ENCODE data around the gene LGI4.
A peak's percentile ranks its signal among the peaks of the same experiment; 100 is the strongest.

Gene LGI4

DNA sequence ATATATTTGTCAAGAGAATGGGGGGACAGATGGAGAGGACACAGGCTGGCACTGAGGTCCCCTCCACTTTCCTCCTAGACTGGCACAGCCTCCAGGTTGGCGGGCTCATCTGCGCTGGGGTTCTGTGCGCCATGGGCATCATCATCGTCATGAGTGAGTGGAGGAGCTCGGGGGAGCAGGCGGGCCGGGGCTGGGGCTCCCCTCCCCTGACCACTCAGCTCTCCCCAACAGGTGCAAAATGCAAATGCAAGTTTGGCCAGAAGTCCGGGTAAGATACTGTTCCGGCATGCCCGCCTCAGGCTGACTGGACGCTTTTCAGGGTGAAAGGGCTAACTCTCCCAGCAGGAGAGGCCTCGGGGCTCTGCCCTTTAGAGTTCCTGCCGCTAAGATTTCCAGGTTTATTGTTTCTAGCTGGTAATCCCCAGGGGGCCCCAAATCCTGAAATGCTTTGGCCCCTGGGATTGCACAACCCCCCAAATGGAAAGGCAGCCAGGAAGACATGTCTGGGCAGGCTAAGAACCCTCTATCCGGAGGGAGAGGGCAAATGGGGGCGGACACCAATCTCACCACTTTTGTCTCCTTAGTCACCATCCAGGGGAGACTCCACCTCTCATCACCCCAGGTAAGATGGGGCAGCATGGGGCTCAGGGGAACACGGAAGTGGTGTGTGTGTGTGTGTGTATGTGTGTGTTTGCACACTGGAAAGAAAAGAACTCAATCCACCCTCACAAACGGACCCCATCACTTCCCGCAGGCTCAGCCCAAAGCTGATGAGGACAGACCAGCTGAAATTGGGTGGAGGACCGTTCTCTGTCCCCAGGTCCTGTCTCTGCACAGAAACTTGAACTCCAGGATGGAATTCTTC is 11.9 kb downstream of the LGI4 start:
- no peak for DNase-seq

DNA sequence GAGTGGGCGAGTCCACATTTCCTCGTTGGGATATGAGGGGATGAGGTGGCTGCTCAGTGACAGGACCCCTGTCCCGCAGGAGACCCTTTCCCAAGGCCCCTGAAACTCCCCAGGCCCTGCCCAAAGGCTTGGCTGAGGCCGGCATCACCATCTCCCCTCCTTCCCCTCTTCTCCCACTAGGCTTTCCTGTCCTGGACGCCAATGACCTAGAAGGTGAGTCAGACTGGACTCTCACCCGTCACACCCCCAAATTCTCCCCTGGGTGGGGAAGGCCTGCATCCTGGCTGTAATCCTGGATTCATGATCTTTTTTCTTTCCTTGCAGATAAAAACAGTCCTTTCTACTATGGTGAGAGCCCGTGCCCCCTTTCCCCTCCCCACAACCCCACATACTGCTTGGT is 14.0 kb downstream of the LGI4 start:
- DNase-seq: no peak

DNA sequence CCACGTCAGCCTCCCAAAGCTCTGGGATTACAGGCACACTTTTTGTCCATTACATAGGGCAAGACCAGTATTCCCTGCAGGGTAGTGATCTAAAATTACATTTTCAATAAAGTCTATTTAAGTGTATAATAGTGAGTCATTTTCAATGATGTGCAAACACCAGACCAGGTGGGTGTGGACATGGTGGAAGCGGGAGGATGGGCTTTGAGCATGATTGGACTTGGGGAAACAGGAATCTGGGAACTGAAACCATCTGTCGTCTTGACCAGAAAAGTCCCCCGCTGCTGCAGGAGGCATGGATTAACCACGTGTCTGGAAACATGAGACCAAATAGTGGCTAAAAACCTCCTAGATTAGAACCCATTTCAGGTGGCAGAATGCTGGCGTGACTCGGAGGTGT is 14.4 kb downstream of the LGI4 start:
- DNase-seq: peak; percentile 27

DNA sequence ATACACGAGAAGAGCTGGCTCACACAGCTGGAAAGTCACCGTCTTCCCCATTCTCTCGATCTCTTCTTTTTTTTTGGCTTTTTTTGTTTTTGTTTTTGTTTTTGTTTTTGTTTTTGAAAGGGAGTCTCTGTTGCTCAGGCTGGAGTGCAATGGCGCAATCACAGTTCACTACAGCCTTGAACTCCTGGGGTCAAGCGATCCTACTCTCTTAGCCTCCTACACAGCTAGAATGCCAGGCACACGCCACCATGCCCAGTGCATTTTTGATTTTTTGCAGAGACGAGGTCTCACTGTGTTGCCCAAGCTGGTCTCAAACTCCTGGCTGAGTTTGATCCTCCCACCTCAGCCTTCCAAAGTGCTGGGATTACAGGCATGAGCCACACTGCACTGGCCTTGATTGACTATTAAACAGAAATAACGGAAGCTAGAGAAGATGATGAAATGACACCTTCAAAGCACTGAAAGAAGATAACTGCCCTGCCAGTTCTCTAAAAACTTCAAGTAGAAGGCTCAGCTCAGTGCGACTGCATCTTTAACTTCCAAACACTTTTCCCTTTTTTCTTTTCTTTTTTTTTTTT is 15.2 kb downstream of the LGI4 start:
- no peak for DNase-seq

DNA sequence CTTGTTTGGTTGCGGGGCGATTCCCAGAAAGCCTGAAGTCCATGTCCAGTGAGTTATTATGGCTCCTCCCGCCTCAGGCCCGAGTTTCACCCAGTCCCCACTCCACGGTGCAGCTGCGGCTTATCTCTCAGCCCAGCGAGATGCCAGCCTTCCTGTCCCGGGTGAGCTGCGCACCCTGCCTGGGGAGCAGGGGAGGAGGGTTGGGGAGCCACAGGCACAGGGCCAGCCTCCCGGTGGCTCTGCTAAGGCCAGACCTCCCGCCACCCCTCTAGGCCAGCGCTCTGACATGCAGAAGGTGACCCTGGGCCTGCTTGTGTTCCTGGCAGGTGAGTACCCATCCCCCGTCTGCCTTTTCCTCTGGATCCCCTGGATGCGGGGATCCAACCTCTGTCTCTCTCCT is 15.8 kb downstream of the LGI4 start:
- no peak for DNase-seq

DNA sequence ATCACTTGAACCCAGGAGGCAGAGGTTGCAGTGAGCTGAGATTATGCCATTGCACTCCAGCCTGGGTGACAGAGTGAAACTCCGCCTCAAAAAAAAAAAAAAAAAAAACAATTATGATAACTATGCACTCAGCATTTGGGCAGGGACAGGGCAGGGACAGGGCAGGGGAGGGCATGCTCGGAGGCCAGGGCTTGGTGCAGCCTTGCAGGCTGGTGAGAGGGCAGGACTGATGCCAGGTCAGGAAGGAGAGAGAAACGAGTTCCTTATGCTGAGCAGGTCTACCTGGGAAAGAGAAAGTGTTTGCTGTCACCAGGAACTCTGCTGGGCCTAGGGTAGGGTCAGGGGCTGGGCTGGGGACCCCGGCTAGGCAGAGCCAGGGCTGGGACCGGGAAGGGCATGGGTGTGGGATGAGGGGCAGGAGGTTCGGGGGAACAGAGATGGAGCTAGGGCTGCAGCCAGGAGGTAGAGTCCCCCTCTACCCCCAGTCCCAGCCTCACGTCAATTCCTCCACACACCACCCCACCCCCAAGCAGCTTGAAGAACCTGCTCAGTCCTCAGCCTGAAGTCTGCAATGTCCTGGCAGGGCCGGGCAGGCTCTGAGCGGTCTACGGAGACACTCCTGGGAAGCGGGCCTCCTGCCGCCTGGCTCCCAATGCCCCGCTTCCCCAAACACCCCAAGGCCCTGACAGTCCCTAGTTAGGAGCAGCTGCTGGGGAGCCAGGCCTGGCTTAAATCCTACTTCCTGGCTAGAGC is 16.4 kb downstream of the LGI4 start:
- DNase-seq: no peak

DNA sequence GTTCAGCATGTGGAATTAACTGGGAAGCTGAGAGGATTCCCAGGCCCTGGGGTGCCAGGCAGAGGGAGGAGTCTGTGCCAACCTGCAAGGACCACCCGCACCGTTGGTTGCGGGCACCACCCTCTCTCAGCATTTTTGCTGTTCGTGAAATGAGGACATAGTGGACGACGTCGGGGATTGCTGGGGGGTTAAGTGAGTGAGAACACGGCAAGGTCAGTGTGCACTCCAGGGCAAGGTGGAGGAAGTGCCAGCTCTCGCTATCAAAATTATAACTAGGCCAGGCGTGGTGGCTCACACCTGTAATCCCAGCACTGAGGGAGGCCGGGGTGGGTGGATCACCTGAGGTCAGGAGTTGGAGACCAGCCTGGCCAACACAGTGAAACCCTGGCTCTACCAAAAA is 17.1 kb downstream of the LGI4 start:
- no peak for DNase-seq

DNA sequence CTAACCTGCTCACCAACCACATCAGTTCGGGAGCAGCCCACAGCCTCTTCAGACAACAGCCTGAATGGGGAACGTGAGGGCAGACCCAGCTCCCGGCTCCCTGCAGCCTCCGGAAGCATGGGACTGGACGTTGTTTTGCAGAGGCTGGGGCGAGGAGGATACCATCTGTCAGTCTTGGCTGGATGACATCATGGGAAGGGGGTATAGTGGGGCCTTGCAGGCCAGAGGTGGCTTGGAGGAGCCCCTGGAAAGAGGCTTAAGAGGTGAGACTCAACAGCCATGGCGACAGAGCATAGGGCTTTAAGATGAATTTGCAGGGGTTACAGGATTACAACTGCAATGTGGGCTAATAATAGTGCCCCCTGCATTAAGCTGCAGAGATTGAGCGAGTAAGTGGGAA is 17.7 kb downstream of the LGI4 start:
- no peak for DNase-seq

DNA sequence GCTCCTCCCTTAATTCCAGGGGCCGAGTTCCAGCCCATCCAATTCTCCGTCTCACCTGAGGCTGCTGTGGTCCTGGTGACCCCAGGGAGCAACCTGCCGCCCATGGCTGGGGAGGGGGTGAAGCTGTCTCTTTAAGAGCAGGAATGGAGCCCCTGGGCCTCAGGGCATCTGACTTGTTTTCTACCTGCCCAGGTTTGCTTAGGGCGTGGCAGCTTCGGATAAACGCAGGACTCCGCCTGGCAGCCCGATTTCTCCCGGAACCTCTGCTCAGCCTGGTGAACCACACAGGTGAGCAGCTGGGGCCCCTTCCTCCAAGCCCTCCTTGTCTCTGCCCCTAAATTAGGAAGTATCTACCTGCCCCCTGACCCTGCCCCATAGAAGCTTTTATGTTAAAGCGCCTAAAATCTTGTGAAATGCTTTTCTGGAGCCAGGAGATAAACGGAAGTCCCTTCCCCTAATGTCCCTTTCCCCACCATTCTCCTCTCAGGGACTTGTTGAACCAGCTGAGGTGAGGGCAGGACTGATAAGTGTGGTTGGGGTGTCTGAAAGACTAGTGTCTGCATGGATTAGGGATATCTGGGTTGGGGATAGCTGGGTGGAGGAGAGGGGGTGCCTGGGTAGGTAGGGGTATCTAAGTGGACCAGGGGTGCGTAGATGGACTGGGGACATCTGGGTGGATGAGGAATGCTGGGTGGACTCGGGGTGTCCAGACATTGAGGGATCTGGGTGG is 18.6 kb downstream of the LGI4 start:
- no peak for DNase-seq

DNA sequence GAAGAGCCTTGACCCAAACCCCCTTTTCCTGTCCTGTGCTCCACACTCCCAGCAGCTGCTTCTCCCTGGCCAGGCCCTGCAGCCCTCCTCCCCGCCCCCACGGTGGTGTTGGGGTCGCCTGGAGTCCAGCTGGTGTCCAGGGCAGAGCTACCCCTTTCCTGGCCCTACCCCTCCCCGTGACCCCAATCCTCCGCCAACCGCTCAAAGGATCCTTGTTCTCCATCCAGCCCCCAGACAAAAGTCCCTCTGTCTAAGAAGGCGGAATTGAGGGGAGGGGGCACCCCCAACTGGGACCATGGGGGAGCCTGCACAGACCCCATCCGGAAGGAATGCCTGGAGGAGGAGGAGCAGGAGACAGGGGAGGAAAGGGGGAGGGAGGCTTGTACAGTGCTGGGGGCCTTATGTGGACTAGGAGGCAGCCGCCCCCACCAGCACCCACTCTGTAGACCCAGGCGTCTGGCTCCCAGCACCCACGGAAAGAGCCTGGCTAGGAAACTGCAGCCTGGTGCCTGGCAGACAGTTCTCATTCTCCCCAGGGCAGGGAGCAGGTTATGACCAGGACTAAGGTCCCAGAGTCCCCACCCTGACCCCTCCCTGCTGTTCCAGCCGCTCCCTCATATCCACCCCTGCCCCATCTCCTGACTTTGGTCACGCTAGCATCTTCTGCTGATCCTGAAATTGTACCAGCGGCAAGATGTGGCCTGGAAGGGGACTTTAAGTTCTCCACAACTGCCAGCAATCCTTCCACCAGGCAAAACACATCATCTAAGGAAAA is 19.5 kb downstream of the LGI4 start, which contains the start of gene FXYD3:
TSS of gene FXYD3 (plus strand) at position 647 of the 775 bp plus-strand sequence. CDS start 3,554 bp downstream, outside the sequence.
- DNase-seq: no peak

DNA sequence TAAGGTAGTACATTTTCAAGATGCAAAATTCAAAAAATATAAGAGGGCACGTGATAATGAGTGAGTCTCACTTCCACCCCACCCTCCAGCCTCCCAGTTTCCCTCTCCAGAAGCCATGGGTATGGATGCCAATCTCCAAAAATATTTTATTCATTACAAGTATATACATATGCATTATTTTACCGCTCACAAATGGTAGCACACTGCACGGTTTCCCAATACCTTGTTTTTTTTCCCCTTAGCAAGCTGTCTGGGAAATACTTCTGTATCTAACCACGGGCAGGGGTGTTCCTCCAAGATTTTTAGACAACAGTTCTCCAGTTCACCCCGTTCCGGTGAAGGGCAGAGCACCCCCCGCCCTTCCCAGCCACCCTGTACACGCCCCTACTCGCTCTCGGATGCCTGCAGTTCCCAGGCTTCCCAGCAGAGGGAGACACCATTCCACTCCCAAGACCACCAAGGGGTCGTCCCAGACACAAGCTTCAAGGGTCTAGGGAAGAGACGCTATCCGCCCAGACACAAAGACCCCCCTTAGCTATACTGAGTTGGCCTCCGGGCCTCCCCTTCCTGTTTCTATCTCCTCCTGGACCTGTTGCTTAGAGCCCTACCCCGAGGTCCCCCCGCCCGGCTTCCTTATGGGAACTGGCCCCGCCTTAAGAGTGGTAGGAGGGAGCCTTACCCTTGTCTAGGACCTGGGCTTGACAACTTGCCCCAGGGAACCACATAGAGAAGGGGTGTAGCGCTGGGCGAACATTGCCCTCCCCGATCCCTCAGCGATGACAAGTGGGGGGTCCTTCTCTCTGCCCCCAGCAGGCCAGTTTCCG is 20.3 kb downstream of the LGI4 start:
- peak; percentile 74 for DNase-seq

DNA sequence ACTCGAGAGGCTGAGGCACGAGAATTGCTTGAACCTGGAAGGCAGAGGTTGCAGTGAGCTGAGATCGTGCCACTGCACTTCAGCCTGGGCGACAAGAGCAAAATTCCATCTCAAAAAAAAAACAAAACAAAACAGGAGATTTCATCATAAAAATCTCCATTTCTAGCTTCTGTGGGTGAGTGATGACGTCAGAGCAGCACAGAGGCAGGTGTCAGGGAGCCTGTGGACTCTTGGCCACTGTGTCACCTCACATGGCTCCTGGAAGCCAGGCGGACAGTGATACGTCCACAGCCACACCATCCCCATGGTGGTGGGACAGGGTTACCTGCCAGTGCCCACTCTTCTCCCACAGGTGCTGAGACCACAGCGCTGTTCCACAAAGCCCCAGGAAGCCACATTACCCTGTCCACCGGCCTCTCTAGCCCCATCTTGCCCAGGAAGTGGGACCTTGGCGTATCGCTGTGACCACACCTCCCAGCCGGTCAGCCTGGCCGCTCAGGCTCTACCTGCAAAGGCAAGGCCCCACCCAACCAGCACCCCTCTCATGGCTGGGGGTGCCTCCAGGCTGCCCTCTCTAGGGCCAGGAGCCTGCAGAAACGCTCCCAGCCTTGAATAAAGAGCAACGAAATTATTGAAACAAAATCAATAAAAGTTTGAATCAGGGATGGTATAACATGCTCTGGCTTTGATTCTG is 21.7 kb downstream of the LGI4 start:
- DNase-seq: no peak

DNA sequence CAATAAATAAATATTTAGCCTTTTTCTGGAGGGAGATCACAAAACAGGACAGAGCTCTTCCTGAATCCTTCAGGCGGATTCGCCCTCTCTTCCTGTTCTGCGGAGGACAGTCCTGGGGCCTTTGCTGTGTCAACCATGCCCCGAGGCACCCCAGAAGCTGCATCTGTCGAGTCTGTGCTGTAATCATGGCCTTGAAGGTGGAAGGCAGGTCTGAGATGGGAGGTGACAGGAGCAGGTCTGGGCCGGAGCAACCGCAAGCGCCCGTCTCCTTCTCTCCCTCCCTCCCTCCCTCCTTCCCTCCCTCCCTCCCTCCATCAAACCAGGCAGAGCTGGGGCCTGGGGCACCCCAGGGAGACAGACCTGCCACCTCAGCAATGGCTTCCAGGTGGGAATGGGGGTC is 23.9 kb downstream of the LGI4 start:
- DNase-seq: no peak

DNA sequence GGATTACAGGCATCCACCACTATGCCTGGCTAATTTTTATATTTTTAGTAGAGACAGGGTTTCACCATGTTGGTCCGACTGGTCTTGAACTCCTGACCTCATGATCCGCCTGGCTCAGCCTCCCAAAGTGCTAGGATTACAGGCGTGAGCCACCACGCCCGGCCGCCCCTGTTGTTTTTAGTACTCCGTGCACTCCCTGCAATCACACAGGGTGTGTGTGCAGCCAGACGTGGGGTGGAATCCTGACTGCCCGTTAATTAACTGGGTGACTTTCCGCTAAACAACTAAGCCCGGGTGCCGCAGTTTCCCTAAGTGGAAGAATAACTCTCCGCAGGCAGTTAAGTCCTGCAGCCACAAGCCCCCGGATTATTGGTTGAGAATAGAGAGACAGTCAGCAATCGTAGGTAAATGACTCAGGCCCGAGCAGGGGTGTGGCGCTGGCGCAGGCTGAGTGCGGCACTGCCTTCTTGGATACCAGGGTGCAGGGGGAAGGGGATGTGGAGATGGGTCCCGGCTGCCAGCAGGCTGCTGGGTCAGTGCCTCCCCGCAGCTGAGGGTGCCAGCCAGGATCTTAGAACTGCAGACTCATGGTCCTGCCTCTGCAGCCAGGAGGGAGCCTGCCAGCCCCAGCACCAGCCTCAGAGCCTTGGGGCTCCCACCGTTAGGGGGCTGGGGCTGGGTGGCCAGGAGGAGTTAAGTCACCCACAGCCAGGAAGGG is 25.3 kb downstream of the LGI4 start:
- no peak for DNase-seq

DNA sequence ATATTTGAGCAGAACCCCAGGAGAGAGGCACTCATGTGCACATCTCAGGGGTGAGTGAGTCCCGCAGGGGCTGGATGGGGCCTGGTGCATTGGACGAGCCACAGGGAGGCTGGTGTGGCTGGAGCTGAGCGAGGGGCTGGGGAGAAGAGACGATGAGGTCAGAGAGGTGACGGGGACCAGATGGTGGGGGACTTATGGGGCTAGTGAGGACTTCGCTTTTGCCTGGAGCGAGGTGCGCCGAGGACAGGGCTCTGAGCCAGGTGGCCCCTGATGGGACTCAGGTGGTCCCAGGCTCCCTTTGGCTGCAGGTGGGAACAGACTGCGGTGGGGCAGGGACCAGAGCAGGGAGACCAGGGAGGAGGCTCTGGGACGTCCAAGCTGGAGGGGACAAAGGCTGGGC is 26.1 kb downstream of the LGI4 start:
- DNase-seq: no peak

DNA sequence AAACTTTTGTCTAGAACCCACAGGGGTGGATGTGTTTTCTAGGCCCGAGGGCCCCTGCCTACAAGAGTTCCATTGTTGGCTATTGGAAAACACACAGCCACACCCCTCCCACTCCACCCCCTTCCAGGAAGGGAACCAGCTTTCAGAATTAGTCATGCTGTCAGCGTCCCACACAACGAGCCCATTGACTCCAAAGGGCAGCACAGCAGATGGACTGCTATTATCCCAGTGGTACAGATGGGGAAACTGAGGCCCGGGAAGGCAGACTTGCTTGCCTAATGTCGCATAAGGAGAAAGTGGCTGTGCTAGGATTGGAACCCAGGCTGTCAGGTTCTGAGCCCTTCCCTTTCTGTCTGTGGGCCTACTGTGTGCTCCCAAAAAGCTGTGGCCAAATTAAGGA is 27.3 kb downstream of the LGI4 start:
- no peak for DNase-seq

DNA sequence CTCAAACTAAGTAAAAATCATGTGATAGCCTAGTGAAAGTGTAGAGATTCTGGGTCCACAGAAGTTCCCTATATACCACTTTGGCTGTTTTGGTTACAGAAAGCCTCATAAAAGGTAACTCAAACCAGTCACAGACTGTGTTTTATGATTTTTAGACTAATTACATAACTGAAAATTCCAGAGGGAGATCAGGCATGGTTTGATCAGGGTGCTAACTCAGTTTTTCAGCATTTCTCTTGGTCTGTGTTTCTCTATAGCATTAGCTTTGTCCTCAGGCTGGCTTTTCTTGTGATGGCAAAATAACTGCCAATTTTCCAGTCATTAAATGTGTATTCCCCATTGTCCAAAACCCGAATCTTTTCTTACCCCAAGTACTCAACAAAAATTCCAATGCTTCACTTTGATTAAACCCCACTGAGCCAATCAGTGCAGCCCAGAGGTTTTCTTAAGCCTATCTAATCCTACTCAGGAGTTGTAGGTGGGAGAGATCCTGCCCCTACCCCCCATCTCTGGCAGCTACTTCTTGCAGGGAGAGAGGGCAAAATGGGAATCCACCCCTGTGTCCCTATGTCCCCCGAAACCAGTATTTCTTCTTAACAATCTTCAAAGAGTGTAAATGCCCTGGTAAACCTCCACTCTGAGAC is 27.8 kb downstream of the LGI4 start:
- no peak for DNase-seq

DNA sequence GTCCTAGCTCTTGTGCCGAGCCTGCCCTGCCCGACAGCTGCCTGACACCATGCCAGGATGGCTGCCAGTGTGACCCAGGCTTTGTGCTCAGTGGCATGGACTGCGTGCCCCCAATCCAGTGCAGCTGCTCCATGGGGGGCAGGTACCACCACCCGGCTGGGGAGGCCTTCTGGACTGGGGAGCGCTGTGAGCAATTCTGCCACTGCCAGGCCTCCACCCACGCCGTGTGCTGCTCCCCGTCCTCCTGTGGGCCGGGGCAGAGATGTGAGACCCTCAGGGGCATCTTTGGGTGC is 28.6 kb downstream of the LGI4 start:
- DNase-seq: no peak

DNA sequence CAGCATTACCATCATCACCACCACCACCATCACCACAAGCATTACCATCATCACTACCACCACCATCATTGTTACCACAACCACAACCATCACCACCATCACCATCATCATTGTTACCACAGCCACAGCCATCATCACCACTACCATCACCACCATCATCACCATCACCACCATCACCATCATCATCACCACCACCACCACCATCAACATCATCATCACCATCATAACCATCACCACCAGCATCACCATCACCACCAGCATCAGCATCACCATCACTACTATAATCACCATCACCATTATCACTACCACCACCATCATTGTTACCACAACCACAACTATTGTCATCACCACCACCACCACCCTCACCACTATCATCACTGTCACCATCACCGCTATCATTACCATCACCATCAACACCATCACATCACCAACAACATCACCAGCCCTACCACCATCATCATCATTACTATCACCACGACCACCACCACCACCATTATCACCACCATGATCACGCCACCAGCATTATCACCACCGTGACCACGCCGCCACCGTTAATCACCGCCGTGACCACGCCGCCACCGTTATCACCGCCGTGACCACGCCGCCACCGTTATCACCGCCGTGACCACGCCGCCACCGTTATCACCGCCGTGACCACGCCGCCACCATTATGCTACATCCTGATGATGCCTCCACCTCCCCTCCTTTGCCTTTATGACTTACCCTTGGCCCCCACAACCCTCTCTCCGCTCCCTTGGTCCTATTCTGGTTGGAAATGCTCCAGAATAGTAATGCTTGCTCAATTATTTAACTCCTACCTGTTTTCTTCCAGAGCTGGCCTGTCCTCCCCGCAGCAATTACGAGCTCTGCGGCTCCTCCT is 29.2 kb downstream of the LGI4 start:
- DNase-seq: no peak

All from CD4-positive, alpha-beta T cell treated with Interleukin-17A for 1 hour (primary cell).